GM10266 (cell line): ENCODE results near the gene MGAT3.

ENCODE experiments used
- DNase-seq: peaks from one replicate; pipeline ENCODE4 v3.0.0; 2012; ENCODE audit errors: extremely low spot score
- CTCF ChIP-seq: IDR thresholded peaks from 2 replicates; pipeline ENCODE4 v1.5.1; 2012; ENCODE audit warnings: mild to moderate bottlenecking, low read depth; ENCODE audit not compliant: control insufficient read depth, insufficient read depth; ENCODE audit errors: missing control alignments

The MGAT3 gene

GRCh38 chr22:39510529-39511149, 53.8 kb downstream of the MGAT3 start:
- TF ChIP-seq CTCF = no peak
- no peak for DNase-seq

GRCh38 chr22:39511226-39511625, 54.4 kb downstream of the MGAT3 start:
- no peak for DNase-seq
- no peak for TF ChIP-seq CTCF

- no peak for DNase-seq
- no peak for TF ChIP-seq CTCF
Measured at GRCh38 chr22:39512026-39512425, 55.2 kb downstream of the MGAT3 start.

GRCh38 chr22:39513791-39514190, 57.0 kb downstream of the MGAT3 start:
- TF ChIP-seq CTCF = no peak
- DNase-seq = no peak

- peak; percentile 72 for TF ChIP-seq CTCF
- no peak for DNase-seq
Measured at GRCh38 chr22:39514373-39514973, 57.7 kb downstream of the MGAT3 start.

- DNase-seq = no peak
- TF ChIP-seq CTCF = no peak
Measured at GRCh38 chr22:39515266-39516050, 58.6 kb downstream of the MGAT3 start.

- no peak for TF ChIP-seq CTCF
- DNase-seq = no peak
Measured at GRCh38 chr22:39517470-39517869, 60.7 kb downstream of the MGAT3 start.
